ENCODE measurements around the gene TTYH1. TPM values are rescaled to one million over a fixed set of nuclear protein-coding genes. Genes with fewer than 3 reads are reported as not detected.
"Not testable (repeated sequence)": the region's sequence is repeated elsewhere in the genome, so short reads cannot be mapped to it uniquely, and the experiment has no call there.

TTYH1 gene
- total RNA-seq, 1 experiment from 2014 or later = 2.9 TPM

GRCh38 chr19:54373781-54374631, 41.3 kb upstream of the TTYH1 start:
- H3K9me3 Mint-ChIP-seq (ENCODE audit: low read depth, unreplicated experiment) = no peaks in the 10 kb centered on the region
- no peak for TF ChIP-seq CTCF (IDR thresholded peaks at IDR 0.05; ENCODE audit: unreplicated experiment)
- no TSS peak for BruUV-seq (replicated peaks)
- no peak overlapping the region for H3K4me3 Mint-ChIP-seq (ENCODE audit: low read depth, unreplicated experiment)
- CTCF ChIA-PET = no interaction called here
- no peak for DNase-seq
- H3K36me3 Mint-ChIP-seq (ENCODE audit: insufficient read depth, unreplicated experiment) = peaks cover 4% of the 10 kb centered on the region
- H3K27ac Mint-ChIP-seq (ENCODE audit: unreplicated experiment) = no peak overlapping the region
- H3K4me1 Mint-ChIP-seq (ENCODE audit: low read depth, unreplicated experiment) = peaks cover 7% of the 10 kb centered on the region
- intact Hi-C loops (cut with micrococcal nuclease; ENCODE audit: unreplicated experiment) = no loop called here
- H3K27me3 Mint-ChIP-seq (ENCODE audit: unreplicated experiment) = peaks cover 31% of the 10 kb centered on the region

DNA sequence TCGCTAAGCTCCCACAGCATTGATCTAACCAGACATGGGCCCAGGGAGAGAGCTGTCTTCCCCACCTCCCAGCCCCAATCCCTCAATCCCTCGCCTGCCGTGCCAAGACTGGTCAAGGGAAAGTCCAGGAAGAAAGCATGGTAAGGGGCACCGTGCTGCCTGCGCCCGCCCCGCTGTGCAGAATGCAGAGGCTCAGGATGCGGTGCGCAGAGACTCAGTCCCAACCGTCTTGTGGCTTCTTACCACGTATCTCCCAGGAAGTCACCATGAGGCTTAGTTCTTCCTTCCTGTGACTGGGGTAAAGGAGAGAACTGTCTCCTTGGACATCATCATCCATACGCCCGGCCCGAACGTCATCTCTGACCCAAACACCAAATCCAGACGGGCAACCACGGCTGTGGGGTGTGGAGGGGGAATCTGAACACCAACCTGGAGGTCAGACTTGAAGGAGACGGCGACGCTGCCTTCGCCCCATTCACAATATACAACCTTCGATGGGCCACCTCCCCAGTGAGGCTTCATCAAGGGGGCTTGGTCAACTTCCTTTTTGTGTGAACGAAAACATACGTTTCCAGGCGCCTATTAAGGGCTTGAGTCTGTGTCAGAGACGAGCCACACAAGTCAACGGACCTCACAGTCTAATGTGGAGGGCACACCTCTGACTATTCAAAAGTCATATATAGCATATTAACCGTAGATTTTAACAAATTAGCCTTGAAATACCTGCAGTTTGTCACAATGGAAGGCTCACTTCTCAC, 39.9 kb upstream of the TTYH1 start:
- H3K4me3 Mint-ChIP-seq (ENCODE audit: low read depth, unreplicated experiment); DNase-seq; H3K27ac Mint-ChIP-seq (ENCODE audit: unreplicated experiment); H3K9me3 Mint-ChIP-seq (ENCODE audit: low read depth, unreplicated experiment); CTCF ChIA-PET; BruUV-seq (replicated peaks); intact Hi-C loops (cut with micrococcal nuclease; ENCODE audit: unreplicated experiment); H3K36me3 Mint-ChIP-seq (ENCODE audit: insufficient read depth, unreplicated experiment); H3K4me1 Mint-ChIP-seq (ENCODE audit: low read depth, unreplicated experiment): not testable (repeated sequence)
- H3K27me3 Mint-ChIP-seq (ENCODE audit: unreplicated experiment) = peaks cover 38% of the 10 kb centered on the region

GRCh38 chr19:54376610-54377285, 38.5 kb upstream of the TTYH1 start:
- TF ChIP-seq CTCF (IDR thresholded peaks at IDR 0.05; ENCODE audit: unreplicated experiment) = no peak
- no peak overlapping the region for H3K27ac Mint-ChIP-seq (ENCODE audit: unreplicated experiment)
- CTCF ChIA-PET = interaction anchor here (0.6 kb wide), 1 partner anchor 204 kb away, joined by 3 read pairs; the partner anchor contains the start of gene TMC4
- no TSS peak for BruUV-seq (replicated peaks)
- no peaks in the 10 kb centered on the region for H3K4me1 Mint-ChIP-seq (ENCODE audit: low read depth, unreplicated experiment)
- H3K9me3 Mint-ChIP-seq (ENCODE audit: low read depth, unreplicated experiment) = no peaks in the 10 kb centered on the region
- H3K27me3 Mint-ChIP-seq (ENCODE audit: unreplicated experiment) = peaks cover 43% of the 10 kb centered on the region
- H3K4me3 Mint-ChIP-seq (ENCODE audit: low read depth, unreplicated experiment) = no peak overlapping the region
- peaks cover 4% of the 10 kb centered on the region for H3K36me3 Mint-ChIP-seq (ENCODE audit: insufficient read depth, unreplicated experiment)
- intact Hi-C loops (cut with micrococcal nuclease; ENCODE audit: unreplicated experiment) = no loop called here
- no peak for DNase-seq

- no peaks in the 10 kb centered on the region for H3K4me1 Mint-ChIP-seq (ENCODE audit: low read depth, unreplicated experiment)
- H3K27ac Mint-ChIP-seq (ENCODE audit: unreplicated experiment) = no peak overlapping the region
- DNase-seq = no peak
- intact Hi-C loops (cut with micrococcal nuclease; ENCODE audit: unreplicated experiment) = no loop called here
- no peaks in the 10 kb centered on the region for H3K9me3 Mint-ChIP-seq (ENCODE audit: low read depth, unreplicated experiment)
- no peak overlapping the region for H3K4me3 Mint-ChIP-seq (ENCODE audit: low read depth, unreplicated experiment)
- H3K27me3 Mint-ChIP-seq (ENCODE audit: unreplicated experiment) = peaks cover 38% of the 10 kb centered on the region
- CTCF ChIA-PET = interaction anchor here (0.8 kb wide), 1 partner anchor 49 kb away, joined by 3 read pairs; no protein-coding TSS in a partner anchor
- H3K36me3 Mint-ChIP-seq (ENCODE audit: insufficient read depth, unreplicated experiment) = peaks cover 4% of the 10 kb centered on the region
- BruUV-seq (replicated peaks) = no TSS peak
- TF ChIP-seq CTCF (IDR thresholded peaks at IDR 0.05; ENCODE audit: unreplicated experiment) = no peak
Measured at GRCh38 chr19:54379187-54379678, 36.0 kb upstream of the TTYH1 start.

Data from Calu3 (cell line).